PC-9 (cell line): ENCODE measurements around the gene MED27. TPM values are rescaled to one million over a fixed set of nuclear protein-coding genes. Genes with fewer than 3 reads are reported as not detected.
A peak's percentile ranks its signal among the peaks of the same experiment; 100 is the strongest.

Experiments used
- BruUV-seq: library from RNA; stranded (reverse); fragments of 400-500 nt; replicated peaks from 2 replicates; lab custom pipeline; 2021; lab: Mats Ljungman, UMichigan
- CTCF ChIA-PET: fragments of 300-600 bp; sonication (Branson Sonifier 250); formaldehyde crosslinking; loops from one replicate; lab custom pipeline; 2022; ENCODE audit warnings: antibody characterized with exemption; lab: Charles Lee
- POLR2A ChIA-PET: fragments of 300-600 bp; sonication (Branson Sonifier 250); formaldehyde crosslinking; loops from one replicate; lab custom pipeline; 2022; ENCODE audit warnings: antibody characterized with exemption; ENCODE audit not compliant: unreplicated experiment; lab: Charles Lee
- DNase-seq, 2 experiments: peaks; one replicate each; pipeline versions ENCODE4 v3.0.0 to v3.0.0-alpha.2; 2015 to 2022; ENCODE audit warnings: mixed read lengths in 1 of 2
- H2AFZ ChIP-seq: fragments of 200-600 bp; sonication (generic); 2 replicates; pipeline ENCODE4 v1.8.1; 2017; ENCODE audit warnings: antibody characterized with exemption
- H3F3A ChIP-seq: fragments of 200-600 bp; sonication (generic); 2 replicates; pipeline ENCODE4 v1.8.1; 2017; ENCODE audit warnings: antibody characterized with exemption, mild to moderate bottlenecking, low read depth; ENCODE audit not compliant: insufficient read depth
- H3K27ac ChIP-seq: fragments of 200-600 bp; sonication (generic); 2 replicates; pipeline ENCODE4 v1.6.1; 2016; ENCODE audit warnings: mixed run types
- H3K27me3 ChIP-seq: fragments of 200-600 bp; sonication (generic); 2 replicates; pipeline ENCODE4 v1.6.1; 2016; ENCODE audit warnings: low read depth, mixed run types; ENCODE audit not compliant: insufficient read depth
- H3K36me3 ChIP-seq: fragments of 200-600 bp; sonication (generic); 2 replicates; pipeline ENCODE4 v1.6.1; 2016; ENCODE audit warnings: low read depth, mixed run types
- H3K4me1 ChIP-seq: fragments of 200-600 bp; sonication (generic); replicated peaks from 2 replicates; pipeline ENCODE4 v1.6.1; 2016; ENCODE audit warnings: mixed run types; ENCODE audit not compliant: insufficient read depth
- H3K4me2 ChIP-seq: fragments of 200-600 bp; sonication (generic); 2 replicates; pipeline ENCODE4 v1.6.1; 2017; ENCODE audit warnings: mixed run types
- H3K4me3 ChIP-seq: fragments of 200-600 bp; sonication (generic); 2 replicates; pipeline ENCODE4 v1.6.1; 2016; ENCODE audit warnings: mixed run types
- H3K79me2 ChIP-seq: fragments of 200-600 bp; sonication (generic); 2 replicates; pipeline ENCODE4 v1.6.1; 2017; ENCODE audit warnings: low read depth, mixed run types
- H3K9me2 ChIP-seq: fragments of 200-600 bp; sonication (generic); 2 replicates; pipeline ENCODE4 v1.8.1; 2017; ENCODE audit warnings: mild to moderate bottlenecking; ENCODE audit not compliant: insufficient read depth
- H3K9me3 ChIP-seq: fragments of 200-600 bp; sonication (generic); 2 replicates; pipeline ENCODE4 v1.8.1; 2016; ENCODE audit warnings: low read depth; ENCODE audit not compliant: insufficient read depth
- H4K20me1 ChIP-seq: fragments of 200-600 bp; sonication (generic); 2 replicates; pipeline ENCODE4 v1.8.1; 2017; ENCODE audit not compliant: insufficient read depth
- EZH2 ChIP-seq: fragments of 200-600 bp; sonication (generic); IDR thresholded peaks from 2 replicates; pipeline ENCODE4 v1.8.0; 2017; ENCODE audit warnings: antibody characterized with exemption, low read depth
- intact Hi-C: fragments of 100-400 bp; cut with micrococcal nuclease; formaldehyde crosslinking; loops from one replicate; pipeline ENCODE4 v1.10.0; 2022; ENCODE audit not compliant: unreplicated experiment
- total RNA-seq: library from RNA; stranded (reverse); gene quantifications from 2 replicates; pipeline ENCODE4 v1.2.3, GENCODE V29; 2021
- TF ChIP-seq, protein P1 (sequence below): fragments of 200-600 bp; sonication (generic); conservative IDR thresholded peaks from 2 replicates; pipeline ENCODE4 v1.6.1; 2017; ENCODE audit warnings: mixed run types, antibody characterized with exemption, mild to moderate bottlenecking, moderate library complexity

The MED27 gene
- total RNA-seq, 1 experiment from 2014 or later: 31.2 TPM

DNA sequence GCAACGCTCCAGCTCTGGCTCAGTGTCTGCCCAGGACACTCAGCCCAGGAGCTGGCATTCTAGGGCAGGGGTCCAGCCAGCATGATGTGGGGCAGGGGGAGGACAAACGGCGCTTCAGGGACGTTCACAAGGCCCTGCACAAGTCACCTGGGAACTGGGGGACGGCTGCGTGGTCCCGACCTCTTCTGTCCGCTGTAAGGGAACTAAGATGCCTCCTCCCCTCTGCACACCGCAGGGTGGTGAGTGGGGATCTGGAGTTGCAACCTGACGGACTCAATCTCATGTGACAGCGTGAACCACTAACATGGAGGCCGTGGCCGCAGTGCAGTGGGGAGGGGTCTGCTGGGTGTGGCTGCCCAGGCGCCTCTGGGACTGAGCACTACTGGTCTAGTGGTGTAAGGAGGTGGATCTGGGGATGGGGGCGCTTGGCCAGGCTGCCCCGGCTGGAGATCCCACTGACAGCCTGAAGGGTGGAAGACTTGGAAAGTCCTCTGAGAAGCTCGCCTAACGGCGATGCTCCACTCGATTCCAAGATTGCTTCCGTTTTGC lies 251.8 kb downstream of the MED27 start:
- no peak for DNase-seq
- Histone ChIP-seq H3K4me2 (no peak overlapping the region), H3F3A (no peaks in the 10 kb centered on the region), H3K79me2 (no peaks in the 10 kb centered on the region), H2AFZ (no peak overlapping the region), H3K27me3 (peaks cover 54% of the 10 kb centered on the region), H3K36me3 (no peaks in the 10 kb centered on the region), H3K4me1 (no peaks in the 10 kb centered on the region), H3K9me3 (no peaks in the 10 kb centered on the region), H3K4me3 (no peak overlapping the region), H4K20me1 (no peaks in the 10 kb centered on the region), H3K27ac (no peak overlapping the region), H3K9me2 (no peaks in the 10 kb centered on the region)
- ChIA-PET CTCF (no interaction called here), POLR2A (no interaction called here)
- no TSS peak for BruUV-seq
- TF ChIP-seq, protein P1, sequence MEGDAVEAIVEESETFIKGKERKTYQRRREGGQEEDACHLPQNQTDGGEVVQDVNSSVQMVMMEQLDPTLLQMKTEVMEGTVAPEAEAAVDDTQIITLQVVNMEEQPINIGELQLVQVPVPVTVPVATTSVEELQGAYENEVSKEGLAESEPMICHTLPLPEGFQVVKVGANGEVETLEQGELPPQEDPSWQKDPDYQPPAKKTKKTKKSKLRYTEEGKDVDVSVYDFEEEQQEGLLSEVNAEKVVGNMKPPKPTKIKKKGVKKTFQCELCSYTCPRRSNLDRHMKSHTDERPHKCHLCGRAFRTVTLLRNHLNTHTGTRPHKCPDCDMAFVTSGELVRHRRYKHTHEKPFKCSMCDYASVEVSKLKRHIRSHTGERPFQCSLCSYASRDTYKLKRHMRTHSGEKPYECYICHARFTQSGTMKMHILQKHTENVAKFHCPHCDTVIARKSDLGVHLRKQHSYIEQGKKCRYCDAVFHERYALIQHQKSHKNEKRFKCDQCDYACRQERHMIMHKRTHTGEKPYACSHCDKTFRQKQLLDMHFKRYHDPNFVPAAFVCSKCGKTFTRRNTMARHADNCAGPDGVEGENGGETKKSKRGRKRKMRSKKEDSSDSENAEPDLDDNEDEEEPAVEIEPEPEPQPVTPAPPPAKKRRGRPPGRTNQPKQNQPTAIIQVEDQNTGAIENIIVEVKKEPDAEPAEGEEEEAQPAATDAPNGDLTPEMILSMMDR: no peak
- TF ChIP-seq EZH2: no peak
- intact Hi-C loops: no loop called here

DNA sequence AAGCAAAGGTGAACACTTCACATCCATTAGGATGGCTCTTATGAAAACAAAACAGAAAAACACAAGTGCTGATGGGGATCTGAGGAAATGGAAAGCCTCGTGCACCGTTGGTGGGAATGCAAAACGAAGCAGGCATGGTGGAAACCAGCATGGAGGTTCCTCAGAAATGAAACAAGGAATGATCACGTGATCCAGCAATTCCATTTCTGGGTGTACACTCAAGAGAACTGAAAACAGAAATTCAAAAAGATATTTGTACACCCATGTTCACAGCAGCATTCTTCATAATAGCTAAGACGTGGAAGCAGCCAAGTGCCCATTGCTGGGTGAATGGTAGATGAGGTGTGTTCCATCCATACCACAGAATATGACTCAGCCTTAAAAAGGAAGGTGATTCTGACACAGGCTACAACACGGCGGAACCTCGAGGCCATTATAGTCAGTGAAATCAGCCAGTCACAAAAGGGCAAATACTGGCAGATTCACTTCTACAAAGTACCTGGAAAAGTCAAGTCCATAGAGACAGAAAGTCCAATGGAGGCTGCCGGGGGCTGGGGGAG lies 252.6 kb downstream of the MED27 start:
- no peak overlapping the region for H3K4me2 ChIP-seq
- no TSS peak for BruUV-seq
- no peaks in the 10 kb centered on the region for H3K4me1 ChIP-seq
- H4K20me1 ChIP-seq: no peaks in the 10 kb centered on the region
- H3K4me3 ChIP-seq: no peak overlapping the region
- TF ChIP-seq, protein P1: no peak
- TF ChIP-seq EZH2: no peak
- H3F3A ChIP-seq: no peaks in the 10 kb centered on the region
- H3K9me3 ChIP-seq: no peaks in the 10 kb centered on the region
- DNase-seq: peak in 1 of 2 experiments; percentile 34
- H3K27ac ChIP-seq: no peak overlapping the region
- POLR2A ChIA-PET: no interaction called here
- no peaks in the 10 kb centered on the region for H3K36me3 ChIP-seq
- peaks cover 53% of the 10 kb centered on the region for H3K27me3 ChIP-seq
- CTCF ChIA-PET: no interaction called here
- no peaks in the 10 kb centered on the region for H3K79me2 ChIP-seq
- intact Hi-C loops: no loop called here
- no peak overlapping the region for H2AFZ ChIP-seq
- no peaks in the 10 kb centered on the region for H3K9me2 ChIP-seq

DNA sequence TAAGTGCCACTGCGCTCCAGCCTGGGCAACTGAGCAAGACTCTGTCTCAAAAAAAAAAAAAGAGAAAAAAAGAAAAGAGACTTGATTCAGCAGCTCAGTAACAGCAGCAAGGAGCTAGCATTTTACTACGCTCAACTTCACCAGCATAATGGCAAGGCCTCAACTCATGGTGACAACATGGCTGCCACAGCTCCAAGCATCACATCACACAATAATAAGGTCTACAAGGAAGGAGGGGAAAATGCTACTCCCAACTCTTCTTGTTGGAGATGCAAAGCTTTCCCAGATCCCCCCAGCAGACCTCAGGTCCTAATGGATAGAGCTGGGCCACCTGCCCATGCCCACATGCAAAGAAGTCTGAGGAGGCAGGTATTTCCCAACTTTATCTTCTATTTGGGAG lies 253.6 kb downstream of the MED27 start:
- BruUV-seq: no TSS peak
- TF ChIP-seq, protein P1: no peak
- no peak for TF ChIP-seq EZH2
- Histone ChIP-seq H3K27ac (no peak overlapping the region), H3K27me3 (peaks cover 51% of the 10 kb centered on the region), H3K9me3 (no peaks in the 10 kb centered on the region), H2AFZ (no peak overlapping the region), H3K79me2 (no peaks in the 10 kb centered on the region), H4K20me1 (no peaks in the 10 kb centered on the region), H3K4me1 (no peaks in the 10 kb centered on the region), H3F3A (no peaks in the 10 kb centered on the region), H3K4me2 (no peak overlapping the region), H3K9me2 (no peaks in the 10 kb centered on the region), H3K4me3 (no peak overlapping the region), H3K36me3 (no peaks in the 10 kb centered on the region)
- DNase-seq: no peak
- POLR2A ChIA-PET: no interaction called here
- intact Hi-C loops: no loop called here
- CTCF ChIA-PET: interaction anchor here (0.6 kb wide), 1 partner anchor 57 kb away, joined by 3 read pairs; no protein-coding TSS in a partner anchor
